ENCODE data around the gene TMEM72.

Gene TMEM72

DNA sequence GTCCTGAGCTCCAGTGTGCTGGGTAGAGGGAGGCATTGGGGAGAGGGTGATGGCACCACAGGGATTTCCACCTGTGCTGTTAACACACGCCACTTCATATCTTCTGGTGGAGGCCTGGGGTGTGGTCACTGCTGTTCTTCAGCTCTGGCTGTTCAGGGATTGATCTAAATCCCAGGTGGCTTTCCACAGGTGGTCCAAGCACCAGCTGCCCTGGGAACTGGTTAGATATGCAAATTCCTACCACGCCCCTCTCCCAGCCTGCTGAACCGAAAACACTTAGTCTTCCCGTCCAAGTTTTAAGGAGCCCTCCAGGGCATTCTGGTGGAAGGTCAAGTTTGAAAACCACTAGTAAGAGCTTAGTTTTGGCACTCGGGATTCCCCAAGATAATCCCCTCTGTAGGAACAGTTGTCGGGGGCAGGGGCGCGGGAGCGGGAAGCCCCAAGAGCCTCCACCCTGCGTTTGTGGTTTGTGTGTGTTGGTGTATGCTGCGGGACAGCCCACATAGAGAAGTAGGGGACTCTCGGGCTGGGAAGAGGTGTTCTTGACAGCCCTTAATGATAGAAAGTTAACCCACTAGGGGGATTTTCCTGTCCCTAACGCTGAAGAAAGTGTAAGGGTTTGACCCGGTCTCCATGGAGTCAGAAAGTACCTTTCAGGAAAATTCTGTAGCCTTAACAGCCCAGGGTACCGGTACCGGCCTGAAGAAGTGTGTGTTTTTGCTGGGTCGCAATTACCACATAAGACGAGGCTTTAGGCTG, 62.4 kb downstream of the TMEM72 start:
- no peak for DNase-seq (ENCODE audit: low read depth)
- H3K27me3 ChIP-seq (replicated peaks; ENCODE audit: control insufficient read depth, insufficient read depth, low read length): no peaks in the 10 kb centered on the region
- H3K9me3 ChIP-seq (ENCODE audit: control insufficient read depth, low read length): no peaks in the 10 kb centered on the region
- peak overlapping the region; percentile 86 for H3K9ac ChIP-seq (ENCODE audit: low read length)
- H3K36me3 ChIP-seq (ENCODE audit: control insufficient read depth, insufficient read depth, low read length, severe bottlenecking): peaks cover 46% of the 10 kb centered on the region
- peaks cover 56% of the 10 kb centered on the region for H3K4me1 ChIP-seq (ENCODE audit: control insufficient read depth, insufficient read depth, low read length)
- H3K4me3 ChIP-seq (ENCODE audit: low read length): peak overlapping the region; percentile 71

DNA sequence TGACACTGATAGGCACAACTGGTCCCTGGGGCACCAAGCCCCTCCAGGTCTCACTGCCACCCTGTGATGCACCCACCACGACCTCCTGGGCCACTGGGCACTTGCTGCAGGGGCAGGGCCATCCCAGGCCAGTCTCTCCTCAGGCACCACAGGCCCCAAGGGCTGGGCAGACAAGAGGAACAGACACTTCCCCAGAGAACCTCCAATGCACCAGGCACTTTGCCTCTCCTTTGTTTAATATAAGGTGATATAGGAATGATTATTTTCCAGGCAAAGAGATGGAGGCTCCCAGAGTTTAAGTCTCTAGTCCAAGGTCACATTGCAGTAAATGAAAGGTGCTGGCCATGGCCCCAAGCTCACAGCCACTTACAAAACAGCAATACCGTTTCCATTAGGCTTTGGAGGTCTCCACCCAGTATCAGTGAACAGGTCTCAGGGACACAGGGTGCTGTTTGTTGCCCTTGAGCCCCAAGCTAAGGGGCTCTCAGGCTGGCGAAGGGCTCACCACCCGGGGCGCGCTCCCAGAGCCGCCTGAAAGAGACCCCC, 63.0 kb downstream of the TMEM72 start:
- Histone ChIP-seq H3K27me3 (replicated peaks; ENCODE audit: control insufficient read depth, insufficient read depth, low read length) (no peaks in the 10 kb centered on the region), H3K4me1 (ENCODE audit: control insufficient read depth, insufficient read depth, low read length) (peaks cover 55% of the 10 kb centered on the region), H3K4me3 (ENCODE audit: low read length) (peak overlapping the region; percentile 71), H3K9ac (ENCODE audit: low read length) (peak overlapping the region; percentile 86), H3K36me3 (ENCODE audit: control insufficient read depth, insufficient read depth, low read length, severe bottlenecking) (peaks cover 46% of the 10 kb centered on the region), H3K9me3 (ENCODE audit: control insufficient read depth, low read length) (no peaks in the 10 kb centered on the region)
- DNase-seq (ENCODE audit: low read depth): no peak

DNA sequence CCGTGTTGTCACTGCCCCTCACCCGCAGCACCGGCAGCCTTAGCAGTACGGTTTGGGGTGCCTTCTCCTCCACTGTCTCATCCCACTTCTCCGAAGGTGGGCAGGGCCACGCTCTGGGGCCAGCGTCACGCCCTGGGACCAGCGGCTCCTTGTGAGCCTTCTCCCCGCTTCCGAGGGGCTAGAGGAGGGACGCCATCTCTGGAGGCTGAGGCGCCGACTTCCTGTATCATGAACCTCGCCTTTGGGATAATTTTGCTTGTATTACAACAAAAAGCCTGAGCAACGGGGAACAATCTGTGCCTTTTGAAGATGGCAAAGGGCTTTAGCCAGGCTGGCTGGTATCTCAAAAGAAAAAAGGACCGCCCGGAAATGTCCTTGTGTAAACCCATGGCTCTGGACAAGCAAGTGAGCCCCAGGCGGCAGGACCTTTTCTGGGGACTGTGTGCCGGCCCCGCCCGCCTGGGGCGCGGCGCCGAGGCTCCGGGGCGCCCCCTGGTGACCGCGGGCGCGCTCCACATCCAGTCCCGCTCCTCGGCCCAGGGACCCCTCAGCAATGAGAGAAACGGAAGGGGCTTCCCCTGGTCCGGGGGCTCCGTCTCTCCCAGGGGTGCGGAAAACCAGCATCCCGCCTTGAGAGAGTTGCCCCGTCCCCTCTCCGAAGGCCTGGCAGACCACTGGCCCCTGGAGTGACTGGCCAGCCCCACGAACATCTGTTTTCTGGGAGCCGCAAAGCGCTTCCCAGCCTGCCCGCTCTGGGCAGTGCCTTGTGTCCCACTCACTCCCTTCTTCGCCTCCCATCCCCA, 63.7 kb downstream of the TMEM72 start:
- Histone ChIP-seq H3K27me3 (replicated peaks; ENCODE audit: control insufficient read depth, insufficient read depth, low read length) (no peaks in the 10 kb centered on the region), H3K4me1 (ENCODE audit: control insufficient read depth, insufficient read depth, low read length) (peaks cover 61% of the 10 kb centered on the region), H3K36me3 (ENCODE audit: control insufficient read depth, insufficient read depth, low read length, severe bottlenecking) (peaks cover 41% of the 10 kb centered on the region), H3K9me3 (ENCODE audit: control insufficient read depth, low read length) (no peaks in the 10 kb centered on the region), H3K4me3 (ENCODE audit: low read length) (peak overlapping the region; percentile 71), H3K9ac (ENCODE audit: low read length) (peak overlapping the region; percentile 86)
- DNase-seq (ENCODE audit: low read depth): peak; percentile 85

DNA sequence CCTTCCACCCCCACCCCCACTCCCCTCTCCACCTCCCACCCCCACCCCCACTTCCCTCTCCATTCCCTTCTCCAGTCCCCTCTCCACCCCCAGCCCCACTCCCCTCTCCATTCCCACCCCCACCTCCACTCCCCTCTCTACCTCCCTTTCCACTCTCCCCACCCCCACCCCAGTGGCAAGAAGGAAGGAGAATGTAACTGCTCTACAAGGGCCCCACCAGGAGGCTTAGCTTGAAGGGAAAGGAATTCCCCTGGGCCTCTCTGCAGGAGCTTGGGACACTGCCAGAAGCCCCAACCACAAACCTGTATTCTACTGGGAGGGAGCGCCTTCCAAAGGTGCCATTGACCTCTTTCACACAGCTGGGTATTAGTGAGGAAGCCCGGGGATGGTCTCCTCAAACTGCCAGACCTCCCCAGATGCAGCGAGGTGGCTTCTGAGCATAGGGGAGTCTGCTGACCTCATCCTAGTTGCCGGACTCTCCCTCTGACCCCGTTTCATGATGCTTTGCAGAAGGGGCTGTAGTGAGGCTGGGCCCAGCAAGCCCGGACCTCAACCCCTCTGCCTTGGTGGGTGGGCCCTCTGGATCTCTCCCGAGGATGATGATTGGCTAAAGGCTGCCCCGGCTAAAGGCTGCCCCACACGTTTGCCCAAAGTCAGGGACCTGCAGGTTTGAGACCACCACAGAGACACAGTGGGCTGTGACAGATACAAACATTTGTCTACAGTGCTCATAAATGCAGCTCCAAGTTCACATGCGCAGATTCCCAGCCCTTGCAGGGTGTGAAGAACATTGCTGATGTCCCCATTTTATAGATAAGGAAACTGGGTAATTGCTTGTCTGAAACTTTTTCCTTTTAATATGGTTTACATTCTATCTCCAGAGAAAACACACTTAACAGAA, 64.5 kb downstream of the TMEM72 start:
- peak; percentile 74 for DNase-seq (ENCODE audit: low read depth)
- H3K4me1 ChIP-seq (ENCODE audit: control insufficient read depth, insufficient read depth, low read length): peaks cover 69% of the 10 kb centered on the region

DNA sequence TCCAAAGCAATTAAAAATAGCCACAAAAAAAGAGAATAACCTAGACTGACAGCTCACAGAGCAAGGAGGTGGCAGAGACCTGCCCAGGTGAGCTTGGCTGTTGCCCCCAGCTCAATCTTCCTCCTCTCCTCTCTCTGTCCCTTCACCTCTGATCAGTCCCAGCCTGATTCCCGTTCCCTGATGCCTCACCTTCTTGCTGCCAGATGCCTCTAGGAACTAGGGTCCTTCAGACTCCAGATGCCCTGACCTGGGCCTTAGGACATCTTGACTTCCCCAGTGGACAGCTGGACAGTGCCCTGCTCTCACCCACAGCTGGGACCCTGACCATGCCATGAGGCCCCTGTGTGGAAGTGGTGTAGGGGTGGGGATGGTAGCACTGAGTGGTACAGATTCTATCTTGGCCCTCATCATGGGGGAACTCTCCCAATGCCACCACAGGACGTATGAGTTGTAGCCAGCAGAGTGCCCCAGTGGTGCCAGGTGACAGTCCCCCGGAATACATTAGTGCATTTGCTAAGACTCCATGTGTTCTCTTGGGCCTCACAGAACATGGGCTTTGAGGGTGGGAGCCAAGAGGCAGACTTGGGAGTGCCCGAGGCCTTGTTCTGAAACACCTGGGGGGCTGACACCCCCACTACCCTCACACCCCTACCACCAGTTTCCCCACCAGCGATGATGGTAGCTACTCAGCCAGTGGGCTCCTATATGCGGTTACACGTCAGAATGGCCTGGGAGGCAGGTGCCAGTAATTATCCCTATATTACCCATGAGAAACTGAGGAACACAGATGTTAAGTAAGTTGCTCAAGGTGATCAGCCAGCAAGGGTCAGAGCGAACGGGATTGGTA, 65.4 kb downstream of the TMEM72 start:
- Histone ChIP-seq H3K27me3 (replicated peaks; ENCODE audit: control insufficient read depth, insufficient read depth, low read length) (no peaks in the 10 kb centered on the region), H3K4me3 (ENCODE audit: low read length) (peak overlapping the region; percentile 83), H3K36me3 (ENCODE audit: control insufficient read depth, insufficient read depth, low read length, severe bottlenecking) (peaks cover 24% of the 10 kb centered on the region), H3K4me1 (ENCODE audit: control insufficient read depth, insufficient read depth, low read length) (peaks cover 78% of the 10 kb centered on the region), H3K9me3 (ENCODE audit: control insufficient read depth, low read length) (no peaks in the 10 kb centered on the region), H3K9ac (ENCODE audit: low read length) (peak overlapping the region; percentile 89)
- no peak for DNase-seq (ENCODE audit: low read depth)

More for the DNA sequence above, 64.5 kb downstream of the TMEM72 start:
- peak overlapping the region; percentile 89 for H3K9ac ChIP-seq (ENCODE audit: low read length)
- no peaks in the 10 kb centered on the region for H3K9me3 ChIP-seq (ENCODE audit: control insufficient read depth, low read length)
- no peaks in the 10 kb centered on the region for H3K27me3 ChIP-seq (replicated peaks; ENCODE audit: control insufficient read depth, insufficient read depth, low read length)
- H3K4me3 ChIP-seq (ENCODE audit: low read length): peak overlapping the region; percentile 83
- H3K36me3 ChIP-seq (ENCODE audit: control insufficient read depth, insufficient read depth, low read length, severe bottlenecking): peaks cover 33% of the 10 kb centered on the region

DNA sequence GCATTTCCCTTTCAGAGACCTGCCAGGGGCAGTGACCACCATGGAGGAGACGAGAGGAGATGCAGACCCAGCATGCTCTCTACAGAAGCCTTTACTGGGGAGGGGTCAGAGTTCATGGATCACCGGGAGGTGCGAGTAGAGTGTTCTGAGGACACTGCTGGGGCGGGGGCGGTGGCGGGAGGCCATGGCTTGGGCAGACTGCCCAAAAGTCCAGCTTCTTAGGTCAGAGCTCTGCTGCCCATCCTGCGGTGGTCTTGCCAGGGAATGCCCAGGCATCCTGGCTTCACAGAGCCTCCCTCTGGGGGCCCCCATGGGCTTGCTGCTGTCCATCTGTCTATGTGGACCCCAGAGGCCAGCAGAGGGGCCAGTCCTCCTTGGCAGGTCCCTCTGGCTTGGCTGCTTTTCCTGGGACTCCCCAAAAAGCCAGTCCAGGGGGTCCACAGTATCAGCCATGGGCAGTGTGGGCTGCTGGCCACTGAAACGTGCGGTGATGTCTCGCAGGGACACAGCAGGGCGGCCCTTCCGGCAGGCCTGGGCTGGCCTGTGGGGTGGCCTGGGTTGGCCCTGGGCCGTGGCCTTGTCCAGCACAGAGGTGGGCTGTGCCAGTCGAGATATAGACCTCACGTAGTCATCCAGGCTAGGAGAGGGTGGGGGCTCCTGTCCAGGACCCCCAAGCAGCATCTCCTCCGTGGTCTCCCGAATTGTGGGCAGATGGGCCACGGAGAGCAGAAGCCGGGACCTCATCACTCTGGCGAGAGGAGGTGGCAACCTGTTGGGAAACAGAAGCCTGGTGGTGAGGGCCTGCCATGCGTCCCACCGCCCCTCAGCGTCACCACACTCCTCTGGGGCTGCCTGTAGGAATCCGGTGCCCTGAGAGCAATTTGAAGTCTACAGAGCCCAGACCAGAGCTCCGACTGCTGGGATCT, 66.4 kb downstream of the TMEM72 start:
- Histone ChIP-seq H3K9me3 (ENCODE audit: control insufficient read depth, low read length) (no peaks in the 10 kb centered on the region), H3K4me3 (ENCODE audit: low read length) (peak overlapping the region; percentile 83), H3K9ac (ENCODE audit: low read length) (peak overlapping the region; percentile 89), H3K27me3 (replicated peaks; ENCODE audit: control insufficient read depth, insufficient read depth, low read length) (no peaks in the 10 kb centered on the region), H3K4me1 (ENCODE audit: control insufficient read depth, insufficient read depth, low read length) (peaks cover 88% of the 10 kb centered on the region), H3K36me3 (ENCODE audit: control insufficient read depth, insufficient read depth, low read length, severe bottlenecking) (peaks cover 14% of the 10 kb centered on the region)
- DNase-seq (ENCODE audit: low read depth): no peak

DNA sequence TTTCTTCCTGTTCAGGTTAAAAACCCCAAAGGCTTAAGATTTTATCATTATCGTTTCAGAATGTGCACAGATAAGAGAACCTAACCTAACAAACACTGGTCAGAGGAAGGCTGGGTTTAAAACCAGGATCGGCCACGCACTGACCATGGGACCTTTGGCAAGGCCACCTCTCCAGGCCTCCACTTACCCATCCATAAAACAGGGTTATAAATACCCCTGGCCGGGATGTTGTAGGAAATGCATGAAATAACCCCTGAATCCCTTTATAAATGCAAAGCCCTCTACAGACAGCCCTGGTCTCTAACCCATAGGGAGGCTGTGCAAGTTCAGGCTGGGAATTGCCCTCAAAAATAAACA, 67.1 kb downstream of the TMEM72 start:
- no peaks in the 10 kb centered on the region for H3K9me3 ChIP-seq (ENCODE audit: control insufficient read depth, low read length)
- peak overlapping the region; percentile 83 for H3K4me3 ChIP-seq (ENCODE audit: low read length)
- peaks cover 8% of the 10 kb centered on the region for H3K36me3 ChIP-seq (ENCODE audit: control insufficient read depth, insufficient read depth, low read length, severe bottlenecking)
- no peak for DNase-seq (ENCODE audit: low read depth)
- no peaks in the 10 kb centered on the region for H3K27me3 ChIP-seq (replicated peaks; ENCODE audit: control insufficient read depth, insufficient read depth, low read length)
- H3K4me1 ChIP-seq (ENCODE audit: control insufficient read depth, insufficient read depth, low read length): peaks cover 87% of the 10 kb centered on the region
- H3K9ac ChIP-seq (ENCODE audit: low read length): peak overlapping the region; percentile 89

DNA sequence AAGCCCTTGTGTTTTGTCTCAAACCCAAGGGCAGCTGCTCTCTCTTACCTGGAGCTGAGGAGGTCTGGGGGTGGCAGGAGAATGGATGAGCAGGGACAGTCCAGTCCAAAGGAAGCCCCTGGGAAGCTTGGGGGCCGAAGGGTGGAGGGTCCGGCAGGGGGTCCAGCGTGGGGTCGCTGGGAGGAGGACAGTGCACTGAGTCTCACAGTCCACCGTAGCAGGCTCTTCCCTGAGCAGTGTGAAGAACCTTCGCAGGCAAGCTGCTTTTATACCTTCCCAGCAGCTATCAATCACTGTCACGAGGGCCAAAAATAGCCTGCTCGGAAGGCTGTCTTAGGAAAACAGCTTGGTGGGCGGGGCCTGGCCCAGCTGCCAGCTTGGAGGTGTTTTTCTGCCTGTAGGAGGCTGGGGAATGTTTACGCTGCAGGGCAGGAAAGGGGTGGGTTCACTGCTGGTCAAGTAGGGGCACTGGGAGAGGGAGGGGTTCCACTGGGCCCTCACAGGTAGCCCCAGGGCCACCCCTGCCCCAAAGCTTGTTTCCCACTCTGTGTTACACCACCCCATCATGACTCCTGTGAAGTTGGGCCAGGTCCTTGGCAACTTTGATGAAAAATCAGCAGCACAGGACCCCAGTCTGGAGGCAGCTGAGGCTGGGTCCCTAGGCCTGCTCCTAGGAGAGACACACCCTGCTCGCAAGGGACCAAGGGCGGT, 67.6 kb downstream of the TMEM72 start, which contains the start of gene DEPP1:
Gene DEPP1, minus strand, starts transcription at position 240 of the 711 bp plus-strand sequence. CDS start 779 bp downstream, outside the sequence.
- H3K4me3 ChIP-seq (ENCODE audit: low read length): peak within 1 kb of the TSS; percentile 83

More for the DNA sequence above, 67.6 kb downstream of the TMEM72 start, which contains the start of gene DEPP1:
- peaks cover 6% of the 10 kb centered on the region for H3K36me3 ChIP-seq (ENCODE audit: control insufficient read depth, insufficient read depth, low read length, severe bottlenecking)
- H3K27me3 ChIP-seq (replicated peaks; ENCODE audit: control insufficient read depth, insufficient read depth, low read length): no peaks in the 10 kb centered on the region
- peak; percentile 90 for DNase-seq (ENCODE audit: low read depth)
- peak within 1 kb of the TSS; percentile 89 for H3K9ac ChIP-seq (ENCODE audit: low read length)
- no peaks in the 10 kb centered on the region for H3K9me3 ChIP-seq (ENCODE audit: control insufficient read depth, low read length)
- H3K4me1 ChIP-seq (ENCODE audit: control insufficient read depth, insufficient read depth, low read length): peaks cover 82% of the 10 kb centered on the region

Data from adipocyte (in vitro differentiated cells).